Left forelimb (tissue), 1 donor: ENCODE results near the gene NLRP3.

Source experiments
- DNase-seq: peaks from one replicate; pipeline ENCODE4 v3.0.0-alpha.2; 2018; ENCODE audit warnings: low spot score

The NLRP3 gene

GRCh38 chr1:247437551-247438505 is 21.9 kb downstream of the NLRP3 start:
- DNase-seq, result no peak

GRCh38 chr1:247440001-247440620 is 24.1 kb downstream of the NLRP3 start:
- DNase-seq, result no peak

- no peak for DNase-seq
Observed at GRCh38 chr1:247441606-247442005, 25.6 kb downstream of the NLRP3 start.

GRCh38 chr1:247442164-247442563 is 26.2 kb downstream of the NLRP3 start:
- no peak for DNase-seq

- DNase-seq, result no peak
Observed at GRCh38 chr1:247443641-247444040, 27.7 kb downstream of the NLRP3 start.

- no peak for DNase-seq
Observed at GRCh38 chr1:247444571-247444970, 28.6 kb downstream of the NLRP3 start.

GRCh38 chr1:247445526-247446356 is 29.8 kb downstream of the NLRP3 start:
- no peak for DNase-seq

GRCh38 chr1:247447162-247447909 is 31.4 kb downstream of the NLRP3 start:
- DNase-seq, result no peak

GRCh38 chr1:247448107-247448791 is 32.3 kb downstream of the NLRP3 start:
- peak; percentile 78 for DNase-seq

GRCh38 chr1:247451388-247452010 is 35.5 kb downstream of the NLRP3 start:
- no peak for DNase-seq

- no peak for DNase-seq
Observed at GRCh38 chr1:247452447-247453039, 36.6 kb downstream of the NLRP3 start.

- DNase-seq, result no peak
Observed at GRCh38 chr1:247453245-247453644, 37.3 kb downstream of the NLRP3 start.

- DNase-seq, result no peak
Observed at GRCh38 chr1:247453997-247454396, 38.0 kb downstream of the NLRP3 start.

GRCh38 chr1:247456021-247456420 is 40.0 kb downstream of the NLRP3 start:
- no peak for DNase-seq

GRCh38 chr1:247456914-247457639 is 41.1 kb downstream of the NLRP3 start:
- DNase-seq, result no peak

GRCh38 chr1:247459507-247459906 is 43.5 kb downstream of the NLRP3 start:
- no peak for DNase-seq

GRCh38 chr1:247465796-247466195 is 49.8 kb downstream of the NLRP3 start:
- no peak for DNase-seq

GRCh38 chr1:247467129-247467528 is 51.2 kb downstream of the NLRP3 start:
- no peak for DNase-seq

GRCh38 chr1:247468481-247469140 is 52.6 kb downstream of the NLRP3 start:
- DNase-seq, result no peak
